Fibroblast of the aortic adventitia (primary cell): Measurements from ENCODE around the gene GRIFIN. TPM values are rescaled to one million over a fixed set of nuclear protein-coding genes. Genes with fewer than 3 reads are reported as not detected.

Source experiments
- DNase-seq: peaks from one replicate; pipeline ENCODE4 v3.0.0-alpha.2; 2010; ENCODE audit warnings: low read depth
- H3K4me3 ChIP-seq: 2 replicates; pipeline ENCODE4 v1.5.1; 2011; ENCODE audit warnings: low read depth, mild to moderate bottlenecking, control low read depth, low read length, moderate library complexity
- total RNA-seq: library from RNA; depleted of rRNA; stranded (reverse); fragments of >200 nt; gene quantifications from 2 replicates; pipeline ENCODE4 v1.2.3, GENCODE V29; 2012; ENCODE audit warnings: low replicate concordance
- TF ChIP-seq, protein P1 (sequence below): IDR thresholded peaks from 2 replicates; pipeline ENCODE4 v1.5.1; 2011; ENCODE audit warnings: mild to moderate bottlenecking, low read length, control low read depth, inconsistent platforms; ENCODE audit not compliant: insufficient read depth

GRIFIN gene
- total RNA-seq, 1 donor: not detected

GRCh38 chr7:2512179-2512661 is 36.0 kb upstream of the GRIFIN start:
- DNase-seq: peak; percentile 43
- no peak overlapping the region for H3K4me3 ChIP-seq
- TF ChIP-seq, protein P1, sequence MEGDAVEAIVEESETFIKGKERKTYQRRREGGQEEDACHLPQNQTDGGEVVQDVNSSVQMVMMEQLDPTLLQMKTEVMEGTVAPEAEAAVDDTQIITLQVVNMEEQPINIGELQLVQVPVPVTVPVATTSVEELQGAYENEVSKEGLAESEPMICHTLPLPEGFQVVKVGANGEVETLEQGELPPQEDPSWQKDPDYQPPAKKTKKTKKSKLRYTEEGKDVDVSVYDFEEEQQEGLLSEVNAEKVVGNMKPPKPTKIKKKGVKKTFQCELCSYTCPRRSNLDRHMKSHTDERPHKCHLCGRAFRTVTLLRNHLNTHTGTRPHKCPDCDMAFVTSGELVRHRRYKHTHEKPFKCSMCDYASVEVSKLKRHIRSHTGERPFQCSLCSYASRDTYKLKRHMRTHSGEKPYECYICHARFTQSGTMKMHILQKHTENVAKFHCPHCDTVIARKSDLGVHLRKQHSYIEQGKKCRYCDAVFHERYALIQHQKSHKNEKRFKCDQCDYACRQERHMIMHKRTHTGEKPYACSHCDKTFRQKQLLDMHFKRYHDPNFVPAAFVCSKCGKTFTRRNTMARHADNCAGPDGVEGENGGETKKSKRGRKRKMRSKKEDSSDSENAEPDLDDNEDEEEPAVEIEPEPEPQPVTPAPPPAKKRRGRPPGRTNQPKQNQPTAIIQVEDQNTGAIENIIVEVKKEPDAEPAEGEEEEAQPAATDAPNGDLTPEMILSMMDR: no peak

DNA sequence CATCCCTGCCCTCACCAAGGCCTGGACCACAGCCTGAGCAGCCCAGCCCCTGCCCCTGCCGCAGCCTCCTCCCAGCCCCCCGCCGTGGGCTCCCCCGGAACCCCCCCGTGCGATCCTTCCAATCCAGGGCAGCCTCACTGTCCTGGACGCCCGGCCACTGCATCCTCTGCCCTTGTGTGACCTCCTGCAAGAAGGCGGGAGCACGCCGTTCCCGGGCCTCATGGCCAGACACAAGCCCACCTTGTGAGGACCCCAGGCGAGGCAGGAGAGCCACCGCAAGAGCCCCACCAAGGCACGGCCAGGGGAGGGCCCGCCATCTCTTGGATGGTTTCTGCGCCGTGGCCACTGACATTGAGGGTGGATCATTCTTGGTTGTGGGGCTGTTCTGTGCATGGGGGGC is 35.6 kb upstream of the GRIFIN start:
- DNase-seq: no peak
- no peak overlapping the region for H3K4me3 ChIP-seq
- TF ChIP-seq, protein P1: no peak

DNA sequence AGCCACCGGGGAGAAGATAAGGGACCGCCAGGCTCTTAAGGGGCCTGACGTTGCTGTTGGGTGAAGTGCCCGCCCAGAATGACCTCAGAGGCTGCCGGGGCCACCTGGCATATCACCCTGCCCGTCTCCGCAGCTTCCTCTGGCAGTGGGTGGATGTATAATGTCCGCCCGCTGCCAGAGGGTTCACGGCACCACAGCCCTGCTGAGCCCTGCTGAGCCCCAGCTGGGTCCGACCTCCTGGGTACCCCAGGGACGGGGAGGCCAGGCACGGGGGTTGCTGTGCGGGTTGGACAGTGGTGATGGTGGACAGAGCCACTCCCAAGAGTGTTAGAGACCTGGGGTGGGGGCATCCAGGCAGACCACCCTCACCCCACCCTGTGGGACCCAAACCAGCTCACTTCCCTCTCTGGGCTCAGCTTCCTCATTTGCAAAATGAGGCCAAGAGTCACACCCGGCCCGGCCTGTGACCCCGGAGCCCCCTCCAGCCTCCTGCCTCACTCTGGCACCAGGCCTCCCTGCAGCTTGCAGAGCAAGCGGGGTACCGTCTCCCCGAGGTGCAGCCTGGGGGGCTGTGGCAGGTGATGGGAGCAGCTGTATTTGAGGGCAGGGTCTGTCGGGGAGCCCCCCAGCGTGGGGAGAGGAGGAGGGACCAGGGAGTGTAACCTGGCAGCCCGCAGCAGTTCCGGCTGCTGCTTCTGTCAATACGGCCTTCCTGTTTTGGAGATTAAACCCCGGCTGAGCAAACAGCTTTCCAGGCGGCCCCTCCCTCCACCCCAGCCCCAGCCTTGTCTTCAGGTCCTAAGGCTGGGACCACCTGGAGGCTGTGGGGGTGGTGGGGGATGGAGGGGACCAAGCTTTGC is 34.9 kb upstream of the GRIFIN start:
- no peak overlapping the region for H3K4me3 ChIP-seq
- TF ChIP-seq, protein P1: no peak
- no peak for DNase-seq

- TF ChIP-seq, protein P1: no peak
- H3K4me3 ChIP-seq: no peak overlapping the region
- no peak for DNase-seq
Measured at GRCh38 chr7:2510130-2510776, 34.1 kb upstream of the GRIFIN start.

DNA sequence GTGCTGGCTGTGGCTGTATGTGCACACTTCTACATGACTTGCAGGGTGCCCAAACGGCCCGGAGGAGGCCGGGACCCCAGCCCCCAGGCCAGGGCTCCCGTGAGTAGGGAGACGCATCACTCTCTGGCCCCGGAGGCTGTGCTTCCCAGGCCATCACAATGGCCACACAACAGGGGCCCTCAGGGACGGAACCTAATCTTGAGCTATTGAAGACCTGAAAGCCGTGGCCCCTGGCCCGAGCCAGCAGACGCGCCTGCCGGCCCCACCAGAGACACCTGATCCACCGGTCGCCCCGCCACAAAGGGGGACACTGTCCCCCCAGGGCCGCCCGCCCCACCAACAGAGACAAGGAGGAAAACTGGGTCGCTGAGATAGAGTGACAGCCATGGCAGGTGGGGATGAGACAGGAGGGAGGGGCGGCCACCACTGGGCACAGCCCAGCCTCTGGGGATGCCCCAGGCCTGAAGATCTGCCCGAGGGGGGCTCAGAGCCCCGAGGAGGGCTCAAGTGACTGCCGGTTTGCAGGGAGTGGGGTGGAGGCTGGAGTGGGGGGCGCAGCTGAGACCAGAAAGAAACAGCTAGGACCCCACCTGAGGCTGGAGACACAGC is 33.2 kb upstream of the GRIFIN start:
- no peak overlapping the region for H3K4me3 ChIP-seq
- no peak for DNase-seq
- TF ChIP-seq, protein P1: no peak

- H3K4me3 ChIP-seq: no peak overlapping the region
- no peak for DNase-seq
- TF ChIP-seq, protein P1: no peak
Measured at GRCh38 chr7:2508327-2509215, 32.4 kb upstream of the GRIFIN start.
